Stomach (tissue), 9 donors: ENCODE results near the gene KIF3C. TPM values are rescaled to one million over a fixed set of nuclear protein-coding genes. Genes with fewer than 3 reads are reported as not detected.
A peak's percentile ranks its signal among the peaks of the same experiment; 100 is the strongest.

Experiments used
- DNase-seq, 2 donors: peaks; one replicate each; pipeline versions ENCODE4 v3.0.0 to v3.0.0-alpha.2; 2013 to 2019
- H3K27ac ChIP-seq, 5 donors: fragments of 200-600 bp in 4 of 5; sonication (generic) in 4 of 5; one replicate each; pipeline ENCODE4 v1.5.1; 2013 to 2019; ENCODE audit warnings: mild to moderate bottlenecking in 1 of 5, moderate library complexity in 1 of 5
- H3K27me3 ChIP-seq, 3 donors: fragments of 200-600 bp; sonication (generic); one replicate each; pipeline ENCODE4 v1.5.1; 2017 to 2019; ENCODE audit warnings: mixed run types in 1 of 3
- H3K36me3 ChIP-seq, 4 donors: fragments of 200-600 bp; sonication (generic); 1 replicate in 3 of 4; 2 replicates in 1 of 4; pipeline ENCODE4 v1.5.1; 2016 to 2019
- H3K4me1 ChIP-seq, 4 donors: fragments of 200-600 bp; sonication (generic); one replicate each; pipeline ENCODE4 v1.5.1; 2016 to 2019
- H3K4me3 ChIP-seq, 4 donors: fragments of 200-600 bp; sonication (generic) in 3 of 4; one replicate each; pipeline ENCODE4 v1.5.1; 2016 to 2019; ENCODE audit warnings: mild to moderate bottlenecking in 1 of 4
- H3K9me3 ChIP-seq, 4 donors: fragments of 200-600 bp; sonication (generic); one replicate each; pipeline ENCODE4 v1.5.1; 2016 to 2019
- CTCF ChIP-seq, 7 experiments: fragments of 450-650 bp in 4 of 7; fragments of 200-600 bp in 3 of 7; sonication (generic) in 3 of 7; IDR thresholded peaks; one replicate each; pipeline ENCODE4 v1.5.1; 2016 to 2019; ENCODE audit warnings: antibody characterized with exemption in 7 of 7, control low read depth in 2 of 7, mild to moderate bottlenecking in 1 of 7
- EP300 ChIP-seq: sonication (generic); formaldehyde crosslinking; IDR thresholded peaks from one replicate; pipeline ENCODE4 v1.6.1; 2017; ENCODE audit warnings: antibody characterized with exemption
- POLR2A ChIP-seq, 4 donors: fragments of 450-650 bp; IDR thresholded peaks; one replicate each; pipeline ENCODE4 v1.6.1; 2016; ENCODE audit warnings: antibody characterized with exemption in 4 of 4, control low read depth in 2 of 4, mild to moderate bottlenecking in 1 of 4, moderate library complexity in 1 of 4
- POLR2AphosphoS5 ChIP-seq, 3 donors: sonication (generic); formaldehyde crosslinking; IDR thresholded peaks; one replicate each; pipeline ENCODE4 v1.6.1; 2016; ENCODE audit warnings: antibody characterized with exemption in 3 of 3
- WGBS, 5 donors: extraction: QIAGEN DNeasy Blood & Tissue Kit in 3 of 5; methylation state at CpG; one replicate each; pipeline versions ENCODE4 v1.1.5 to v1.1.7; 2013 to 2018; 5-methylcytosine and 5-hydroxymethylcytosine counted together
- intact Hi-C: fragments of 100-400 bp; cut with DNase I; formaldehyde crosslinking; loops from one replicate; pipeline ENCODE4 v1.15.1; 2023; ENCODE audit warnings: low total_unique reads
- polyA plus RNA-seq, 3 donors: library from polyadenylated mRNA; stranded (reverse); fragments of 200-250 nt; gene quantifications; one replicate each; pipeline ENCODE4 v1.2.3, GENCODE V29; 2013
- total RNA-seq, 5 donors: library from RNA; depleted of rRNA; stranded (reverse); fragments of >200 nt; gene quantifications; one replicate each; pipeline versions ENCODE4 v1.1.0 to v1.2.3, GENCODE V29; 2014 to 2016
- donor health status: healthy with polysubstance abuse.
- donor health status: Bipolar disorder and iron deficiency.
- donor health status: healthy.

The KIF3C gene
- total and polyA plus RNA-seq, 8 donors, result 0.29 to 7.3 (median 2.4) TPM; not detected in 1

DNA sequence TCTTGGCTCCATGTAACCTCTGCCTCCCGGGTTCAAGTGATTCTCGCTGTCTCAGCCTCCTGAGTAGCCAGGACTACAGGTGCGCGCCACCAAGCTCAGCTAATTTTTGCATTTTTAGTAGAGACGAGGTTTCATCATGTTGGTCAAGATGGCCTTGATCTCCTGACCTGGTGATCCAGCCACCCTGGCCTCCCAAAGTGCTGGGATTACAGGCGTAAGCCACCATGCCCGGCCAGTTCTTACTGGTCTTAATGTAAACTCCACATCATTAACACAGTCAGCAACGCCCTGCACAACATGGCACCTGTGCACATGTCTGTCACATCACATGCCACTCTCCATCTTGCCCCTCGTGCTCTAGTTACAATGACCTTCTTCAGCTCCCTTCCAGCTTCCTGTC lies 5.8 kb upstream of the KIF3C start:
- intact Hi-C loops, result no loop called here
- no peaks in the 10 kb centered on the region for H3K36me3 ChIP-seq
- no peak for TF ChIP-seq CTCF (IDR thresholded peaks at IDR 0.05)
- no peak for TF ChIP-seq EP300
- no peak for TF ChIP-seq POLR2A (IDR thresholded peaks at IDR 0.05)
- TF ChIP-seq POLR2AphosphoS5 (IDR thresholded peaks at IDR 0.05), result no peak
- H3K4me3 ChIP-seq, result no peak overlapping the region
- no peaks in the 10 kb centered on the region for H3K27me3 ChIP-seq
- no peak for DNase-seq
- H3K9me3 ChIP-seq, result no peaks in the 10 kb centered on the region
- H3K4me1 ChIP-seq, result peaks cover 0 to 14% (median 8%) of the 10 kb centered on the region in 4 donors
- 88 to 95% (median 91%) methylated on average over 9 of the region's 9 CpGs for WGBS, 5 donors
- no peak overlapping the region for H3K27ac ChIP-seq

DNA sequence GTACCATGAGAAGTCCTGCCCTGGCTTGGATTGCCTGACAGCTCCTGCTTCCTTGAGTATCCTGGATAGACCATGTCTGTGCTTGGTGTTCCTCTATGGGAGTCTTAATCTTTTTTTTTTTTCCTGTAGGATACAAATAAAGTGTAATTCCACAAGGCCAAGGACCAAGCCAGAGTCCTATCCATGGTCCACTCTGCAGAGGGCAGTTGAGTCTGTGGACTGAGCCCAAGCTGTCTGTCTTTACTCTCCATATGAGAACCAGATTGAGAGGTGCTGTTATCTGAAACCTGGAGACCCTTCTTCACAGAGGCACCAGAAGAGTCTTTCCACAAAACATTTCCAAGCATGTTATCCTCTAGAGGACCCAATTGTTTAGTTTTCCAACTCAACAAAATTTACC lies 1.4 kb upstream of the KIF3C start:
- no peak for DNase-seq
- intact Hi-C loops, result no loop called here
- Histone ChIP-seq H3K36me3 (no peaks in the 10 kb centered on the region), H3K4me1 (peaks cover 5 to 41% (median 29%) of the 10 kb centered on the region in 4 donors), H3K27ac (no peak overlapping the region), H3K27me3 (no peaks in the 10 kb centered on the region), H3K9me3 (no peaks in the 10 kb centered on the region), H3K4me3 (no peak overlapping the region)
- TF ChIP-seq EP300 (no peak), POLR2AphosphoS5 (IDR thresholded peaks at IDR 0.05) (no peak), POLR2A (IDR thresholded peaks at IDR 0.05) (no peak), CTCF (IDR thresholded peaks at IDR 0.05) (peak in 1 of 7 experiments; percentile 15)

GRCh38 chr2:25982968-25983280 lies 627 bp upstream of the KIF3C start:
- TF ChIP-seq POLR2A (IDR thresholded peaks at IDR 0.05), result no peak
- TF ChIP-seq POLR2AphosphoS5 (IDR thresholded peaks at IDR 0.05), result no peak
- TF ChIP-seq CTCF (IDR thresholded peaks at IDR 0.05), result no peak
- no peak for TF ChIP-seq EP300
- DNase-seq, result no peak
- WGBS, 5 donors, result 45 to 64% (median 51%) methylated on average over 15 of the region's 15 CpGs
- Histone ChIP-seq H3K27ac (peak overlapping the region in 4 of 5 donors; percentile 33 to 85 (median 78)), H3K9me3 (no peaks in the 10 kb centered on the region), H3K36me3 (no peaks in the 10 kb centered on the region), H3K4me3 (peak overlapping the region; percentile 82 to 93 (median 88)), H3K4me1 (peaks cover 5 to 48% (median 33%) of the 10 kb centered on the region in 4 donors), H3K27me3 (no peaks in the 10 kb centered on the region)
- intact Hi-C loops, result no loop called here

DNA sequence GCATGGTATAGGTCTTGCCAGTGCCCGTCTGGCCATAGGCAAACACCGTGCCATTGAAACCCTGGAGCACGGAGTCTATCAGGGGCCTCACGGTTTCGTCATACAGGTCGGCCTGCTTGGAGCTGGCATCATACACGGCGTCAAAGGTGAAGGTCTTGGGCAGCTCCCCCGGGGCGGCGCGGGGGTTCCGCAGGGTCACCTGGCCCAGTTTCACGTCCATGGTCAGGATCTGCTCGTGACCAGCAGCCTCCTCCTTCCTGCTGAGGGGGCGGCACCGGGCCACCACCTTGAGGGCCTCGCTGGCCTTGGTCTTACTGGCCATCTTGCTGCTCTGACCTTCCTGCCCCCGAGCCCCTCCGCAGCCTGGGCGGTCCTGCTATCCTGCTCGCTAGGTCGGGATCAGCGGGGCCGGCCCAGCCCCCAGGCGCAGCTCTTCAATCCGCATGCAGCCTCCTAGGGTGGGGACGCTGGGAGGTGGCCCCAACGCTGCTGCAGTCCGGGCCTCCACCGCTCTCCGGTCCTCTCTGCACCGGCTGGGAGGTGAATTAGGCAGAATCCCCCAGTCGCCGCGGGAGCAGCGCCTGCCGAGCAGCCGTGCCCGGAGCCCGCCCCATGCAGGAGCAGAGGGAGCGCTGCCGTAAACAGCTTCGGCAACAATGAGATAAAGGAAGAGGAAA lies 563 bp downstream of the KIF3C start:
- peak in 1 of 2 donors; percentile 42 for DNase-seq
- intact Hi-C loops, result no loop called here
- no peak for TF ChIP-seq POLR2A (IDR thresholded peaks at IDR 0.05)
- no peak for TF ChIP-seq CTCF (IDR thresholded peaks at IDR 0.05)
- no peak for TF ChIP-seq POLR2AphosphoS5 (IDR thresholded peaks at IDR 0.05)
- TF ChIP-seq EP300, result no peak
- Histone ChIP-seq H3K4me3 (peak overlapping the region; percentile 82 to 93 (median 88)), H3K4me1 (peaks cover 5 to 59% (median 39%) of the 10 kb centered on the region in 4 donors), H3K27me3 (no peaks in the 10 kb centered on the region), H3K36me3 (no peaks in the 10 kb centered on the region), H3K9me3 (no peaks in the 10 kb centered on the region), H3K27ac (peak overlapping the region in 4 of 5 donors; percentile 33 to 85 (median 78))
- 10 to 12% (median 10%) methylated on average over 26 to 44 of the region's 44 CpGs for WGBS, 5 donors
